ENCODE measurements around the gene PPP1R10. TPM values are rescaled to one million over a fixed set of nuclear protein-coding genes. Genes with fewer than 3 reads are reported as not detected.

PPP1R10 gene
- total RNA-seq, 1 donor from 2014 or later: 30.3 TPM

GRCh38 chr6:30598912-30599624 is 18.0 kb downstream of the PPP1R10 start:
- DNase-seq (ENCODE audit: low read depth): no peak

- peak; percentile 77 for DNase-seq (ENCODE audit: low read depth)
Observed at GRCh38 chr6:30597315-30598144, 19.5 kb downstream of the PPP1R10 start.

GRCh38 chr6:30592287-30592686 is 24.8 kb downstream of the PPP1R10 start:
- DNase-seq (ENCODE audit: low read depth): no peak

GRCh38 chr6:30591008-30591407 is 26.0 kb downstream of the PPP1R10 start:
- peak; percentile 34 for DNase-seq (ENCODE audit: low read depth)

GRCh38 chr6:30590509-30590908 is 26.5 kb downstream of the PPP1R10 start:
- DNase-seq (ENCODE audit: low read depth): no peak

GRCh38 chr6:30589754-30590358 is 27.2 kb downstream of the PPP1R10 start:
- no peak for DNase-seq (ENCODE audit: low read depth)

GRCh38 chr6:30583921-30584320 is 33.1 kb downstream of the PPP1R10 start:
- no peak for DNase-seq (ENCODE audit: low read depth)

GRCh38 chr6:30578051-30578450 is 39.0 kb downstream of the PPP1R10 start:
- no peak for DNase-seq (ENCODE audit: low read depth)

GRCh38 chr6:30573113-30573512 is 43.9 kb downstream of the PPP1R10 start:
- DNase-seq (ENCODE audit: low read depth): no peak

- DNase-seq (ENCODE audit: low read depth): no peak
Observed at GRCh38 chr6:30572148-30572547, 44.9 kb downstream of the PPP1R10 start.

- DNase-seq (ENCODE audit: low read depth): no peak
Observed at GRCh38 chr6:30571762-30572082, 45.3 kb downstream of the PPP1R10 start.

GRCh38 chr6:30571075-30571761 is 45.8 kb downstream of the PPP1R10 start, which contains the start of gene ABCF1:
TSS of gene ABCF1 (plus strand) at chr6:30571442. CDS start at chr6:30571488, 46 bp downstream.
- DNase-seq (ENCODE audit: low read depth): peak; percentile 88

GRCh38 chr6:30570740-30571074 is 46.3 kb downstream of the PPP1R10 start:
- peak; percentile 21 for DNase-seq (ENCODE audit: low read depth)

- DNase-seq (ENCODE audit: low read depth): peak; percentile 18
Observed at GRCh38 chr6:30570263-30570662, 46.8 kb downstream of the PPP1R10 start.

- no peak for DNase-seq (ENCODE audit: low read depth)
Observed at GRCh38 chr6:30568245-30568644, 48.8 kb downstream of the PPP1R10 start.

GRCh38 chr6:30565772-30566171 is 51.3 kb downstream of the PPP1R10 start:
- peak; percentile 21 for DNase-seq (ENCODE audit: low read depth)

GRCh38 chr6:30564114-30564513 is 52.9 kb downstream of the PPP1R10 start:
- no peak for DNase-seq (ENCODE audit: low read depth)

GRCh38 chr6:30562470-30563425 is 54.3 kb downstream of the PPP1R10 start:
- no peak for DNase-seq (ENCODE audit: low read depth)

GRCh38 chr6:30560930-30561329 is 56.1 kb downstream of the PPP1R10 start:
- no peak for DNase-seq (ENCODE audit: low read depth)

- no peak for DNase-seq (ENCODE audit: low read depth)
Observed at GRCh38 chr6:30557683-30557981, 59.4 kb downstream of the PPP1R10 start.
